Measurements from ENCODE around the gene AOPEP.

The AOPEP gene

DNA sequence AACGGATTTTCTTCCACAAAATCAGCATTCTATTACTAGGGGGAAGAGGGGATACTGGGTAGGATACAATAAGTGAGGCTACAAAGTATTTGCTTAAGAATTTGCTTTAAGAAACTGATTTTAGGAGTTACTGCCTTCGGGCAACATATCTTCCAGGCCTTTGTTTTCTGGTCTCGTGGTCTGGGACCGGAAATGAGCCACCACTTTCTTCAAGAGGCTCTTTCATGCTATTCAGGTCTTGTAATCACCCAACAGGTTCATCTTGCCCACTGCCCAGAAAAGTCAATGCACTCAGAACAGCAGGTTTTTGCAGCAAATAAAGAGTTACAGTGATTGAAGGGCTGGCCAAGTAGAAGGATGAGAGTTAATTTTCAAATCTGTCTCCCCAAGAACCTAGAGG lies 6.6 kb upstream of the AOPEP start:
- no peak for DNase-seq

DNA sequence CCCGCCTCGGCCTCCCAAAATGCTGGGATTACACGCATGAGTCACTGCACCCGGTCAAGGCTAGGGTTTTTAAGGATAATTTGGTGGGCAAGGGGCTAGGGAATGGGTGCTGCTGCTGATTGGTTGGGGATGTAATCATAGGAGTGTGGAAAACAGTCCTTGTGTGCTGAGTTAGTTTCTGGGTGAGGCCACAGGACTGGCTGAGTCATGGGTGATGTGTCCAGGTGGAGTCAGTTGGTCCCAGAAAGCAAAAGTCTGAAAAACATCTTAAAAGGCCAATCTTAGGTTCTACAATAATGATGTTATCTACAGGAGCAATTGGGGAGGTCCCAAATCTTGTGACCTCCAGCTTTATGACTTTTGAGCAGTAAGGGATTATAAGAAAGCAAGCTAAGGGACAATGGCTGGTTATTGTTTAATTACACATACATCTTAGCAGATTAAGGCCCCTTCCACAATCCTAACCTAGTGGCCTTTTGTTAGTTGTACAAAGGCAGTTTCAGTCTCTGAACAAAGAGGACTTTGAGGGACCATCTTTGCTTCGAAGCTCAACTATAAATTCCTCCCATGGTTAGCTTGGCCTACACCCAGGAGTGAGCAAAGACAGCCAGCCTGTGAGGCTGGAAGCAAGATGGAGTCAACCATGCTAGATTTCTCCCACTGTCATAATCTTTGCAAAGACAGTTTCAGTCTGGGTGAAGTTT lies 5.5 kb upstream of the AOPEP start:
- no peak for DNase-seq

DNA sequence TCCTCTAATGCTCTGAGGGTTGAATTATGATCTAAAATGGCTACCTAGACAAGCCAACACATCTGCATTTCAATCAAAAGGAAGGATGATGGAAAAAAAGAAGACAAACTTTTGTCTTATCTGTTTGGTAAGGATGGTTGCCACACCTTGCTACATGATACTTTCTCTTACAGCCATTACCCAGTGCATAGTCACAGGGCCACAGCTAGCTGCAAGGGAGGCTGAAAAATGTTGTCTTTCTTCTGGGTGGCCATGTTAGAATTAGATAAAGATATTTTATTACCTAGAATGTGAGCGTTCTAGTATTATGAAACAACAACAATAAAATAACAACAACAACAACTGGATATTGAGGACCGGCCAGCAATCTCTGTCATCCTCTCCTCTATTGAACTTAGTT lies 4.7 kb upstream of the AOPEP start:
- no peak for DNase-seq

DNA sequence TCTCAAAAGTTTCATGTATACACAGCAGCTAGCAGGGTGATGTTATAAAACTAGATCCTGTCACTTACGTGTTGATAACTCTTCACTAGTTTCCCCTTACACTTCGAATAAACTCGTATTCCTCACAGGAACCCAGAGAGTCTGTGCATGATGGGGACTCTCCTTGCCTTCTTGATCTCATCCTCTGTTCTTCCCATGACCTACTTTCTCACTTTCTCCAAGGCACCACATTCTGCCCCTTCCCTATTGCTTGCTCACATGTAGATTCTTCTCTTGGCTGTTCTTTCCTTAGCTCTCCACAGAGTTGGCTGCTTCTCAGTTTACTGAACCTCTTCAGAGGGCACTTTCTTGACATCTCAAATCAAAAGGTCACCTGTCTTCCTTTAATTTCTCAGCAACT lies 1.2 kb upstream of the AOPEP start:
- no peak for DNase-seq

DNA sequence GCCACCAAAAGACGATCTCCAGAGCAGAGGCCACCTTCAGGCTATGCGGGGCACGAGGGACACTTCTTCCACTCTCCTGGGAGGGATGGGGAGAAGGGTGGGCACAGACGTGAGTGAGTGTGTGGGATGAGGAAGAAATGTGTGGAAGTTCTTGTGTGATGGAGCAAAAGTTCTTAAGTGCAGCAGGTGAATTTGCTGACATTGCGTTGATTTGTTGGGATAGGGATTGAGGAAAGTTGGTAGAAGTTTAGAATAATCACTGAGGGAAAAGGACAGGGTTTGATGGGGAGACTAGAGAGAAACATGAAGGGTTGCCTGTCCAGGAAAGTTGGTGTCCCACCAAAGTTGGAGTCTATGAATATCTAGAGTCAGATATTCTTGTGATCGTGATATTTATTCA lies 2.2 kb downstream of the AOPEP start:
- no peak for DNase-seq

DNA sequence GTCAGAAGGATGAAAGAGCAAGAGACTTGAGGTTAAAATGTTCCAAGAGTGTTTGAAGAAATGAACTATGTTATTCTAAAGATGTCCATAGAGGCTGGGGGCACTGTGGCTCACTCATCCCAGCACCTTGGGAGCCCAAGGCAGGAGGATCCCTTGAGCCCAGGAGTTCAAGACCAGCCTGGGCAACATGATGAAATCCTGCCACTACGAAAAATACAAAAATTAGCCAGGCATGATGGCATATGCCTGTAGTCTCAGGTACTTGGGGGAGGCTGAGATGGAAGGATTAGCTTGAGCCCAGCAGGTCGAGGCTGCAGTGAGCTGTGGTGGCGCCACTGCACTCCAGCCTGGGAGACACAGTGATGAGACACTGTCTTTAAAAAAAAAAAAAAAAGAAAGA lies 2.7 kb downstream of the AOPEP start:
- DNase-seq: no peak

DNA sequence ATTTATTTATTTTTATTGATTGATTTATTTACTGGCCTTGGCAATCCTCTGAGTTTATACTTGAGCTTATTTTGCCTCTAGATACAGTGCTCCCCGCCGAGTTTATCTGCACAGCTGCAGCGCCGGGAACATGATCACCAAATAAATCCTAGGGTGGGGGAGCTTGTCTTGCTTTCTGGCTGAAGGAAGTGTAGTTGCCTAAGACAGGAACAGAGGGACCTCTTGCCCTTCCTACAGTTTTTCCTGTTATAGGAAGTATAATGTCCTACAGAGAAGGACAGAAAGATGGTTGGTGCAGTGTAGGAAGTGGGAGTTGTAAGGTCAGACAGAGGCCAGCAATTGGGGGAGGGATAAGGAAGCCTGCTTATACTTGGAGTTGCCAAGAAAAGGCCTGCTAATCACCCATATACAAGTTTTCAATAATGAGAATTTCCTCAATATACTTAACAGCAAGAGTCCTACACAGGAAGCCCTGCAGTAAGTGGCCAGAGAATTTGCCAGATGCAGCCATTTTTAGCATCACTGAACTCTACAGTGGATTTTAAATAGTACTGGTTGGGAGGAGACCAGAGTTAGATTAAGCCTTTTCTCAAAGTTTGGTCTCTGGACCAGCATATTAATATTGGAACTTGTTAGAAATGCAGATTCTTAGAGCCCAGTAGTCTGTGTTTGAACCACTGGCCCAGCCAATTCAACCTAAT lies 7.7 kb downstream of the AOPEP start:
- no peak for DNase-seq

DNA sequence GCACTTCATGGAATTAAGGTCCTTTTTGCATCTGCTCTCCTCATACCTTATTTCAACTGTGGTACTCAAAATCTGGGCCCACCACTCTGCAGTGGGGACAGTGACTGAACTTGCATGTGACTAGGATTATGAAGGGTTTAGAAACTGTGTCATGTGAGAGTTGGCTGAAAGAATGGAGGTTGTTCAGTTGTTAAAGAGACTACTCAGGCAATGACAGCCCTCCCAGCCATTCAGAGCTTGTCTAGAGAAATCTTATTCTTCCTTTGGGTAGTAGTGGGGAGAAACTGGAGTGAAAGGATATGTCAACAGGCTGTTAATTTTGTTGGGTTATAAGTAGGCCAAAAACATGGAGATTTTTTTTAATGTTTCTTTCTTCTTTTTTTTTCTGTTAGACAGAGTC lies 10.3 kb downstream of the AOPEP start:
- DNase-seq: no peak

DNA sequence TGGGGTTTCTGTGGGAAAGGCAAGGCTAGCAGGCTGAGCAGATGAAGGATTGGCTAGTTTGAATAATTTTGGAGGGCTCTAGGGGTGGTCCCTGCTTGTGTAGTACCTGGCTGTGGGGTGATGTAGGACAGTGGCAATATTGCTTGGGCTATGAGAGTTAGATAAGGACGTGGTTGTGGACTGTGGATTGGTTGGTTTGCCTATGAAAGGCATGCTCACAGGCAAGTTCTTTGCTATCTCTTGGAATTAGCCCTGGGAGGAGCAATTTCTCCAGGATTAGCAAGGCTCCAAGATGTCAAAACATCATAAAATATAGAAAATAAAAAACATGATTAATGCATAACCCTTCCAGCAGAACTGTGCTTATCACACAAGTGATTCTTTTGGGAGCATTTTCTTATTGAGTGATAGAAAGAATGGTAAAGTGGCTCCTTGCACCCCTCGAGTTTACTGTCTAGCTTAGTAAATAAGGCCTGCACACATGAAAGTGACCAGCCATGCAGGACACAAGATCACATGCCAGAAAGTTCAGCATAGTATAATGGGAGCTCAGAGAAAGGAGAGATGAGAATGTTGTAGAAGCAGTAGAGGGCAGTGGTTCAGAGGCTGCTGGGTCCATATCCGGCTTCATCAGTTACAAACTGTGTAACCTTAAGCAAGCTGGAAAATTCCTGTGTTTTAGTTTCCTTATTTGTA lies 13.8 kb downstream of the AOPEP start:
- DNase-seq: no peak

DNA sequence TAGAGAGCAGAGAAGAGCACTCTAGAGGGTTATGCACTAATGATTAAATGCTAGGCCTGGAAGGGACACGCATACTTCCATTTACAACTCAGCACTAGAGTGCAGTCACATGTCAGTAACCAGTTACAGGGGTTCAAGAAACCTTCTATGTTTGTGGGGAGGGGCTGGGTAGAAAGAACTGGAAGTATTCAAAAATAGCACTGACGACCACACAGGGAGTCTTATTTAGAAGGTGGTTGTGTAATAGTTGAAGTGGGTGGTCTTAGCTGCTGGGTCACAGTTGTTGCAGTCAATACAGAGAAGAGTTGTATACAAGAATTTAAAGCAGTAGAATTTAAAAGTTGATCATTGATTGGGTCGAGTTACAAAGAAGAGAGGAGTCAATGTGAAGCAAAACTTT lies 15.4 kb downstream of the AOPEP start:
- no peak for DNase-seq

DNA sequence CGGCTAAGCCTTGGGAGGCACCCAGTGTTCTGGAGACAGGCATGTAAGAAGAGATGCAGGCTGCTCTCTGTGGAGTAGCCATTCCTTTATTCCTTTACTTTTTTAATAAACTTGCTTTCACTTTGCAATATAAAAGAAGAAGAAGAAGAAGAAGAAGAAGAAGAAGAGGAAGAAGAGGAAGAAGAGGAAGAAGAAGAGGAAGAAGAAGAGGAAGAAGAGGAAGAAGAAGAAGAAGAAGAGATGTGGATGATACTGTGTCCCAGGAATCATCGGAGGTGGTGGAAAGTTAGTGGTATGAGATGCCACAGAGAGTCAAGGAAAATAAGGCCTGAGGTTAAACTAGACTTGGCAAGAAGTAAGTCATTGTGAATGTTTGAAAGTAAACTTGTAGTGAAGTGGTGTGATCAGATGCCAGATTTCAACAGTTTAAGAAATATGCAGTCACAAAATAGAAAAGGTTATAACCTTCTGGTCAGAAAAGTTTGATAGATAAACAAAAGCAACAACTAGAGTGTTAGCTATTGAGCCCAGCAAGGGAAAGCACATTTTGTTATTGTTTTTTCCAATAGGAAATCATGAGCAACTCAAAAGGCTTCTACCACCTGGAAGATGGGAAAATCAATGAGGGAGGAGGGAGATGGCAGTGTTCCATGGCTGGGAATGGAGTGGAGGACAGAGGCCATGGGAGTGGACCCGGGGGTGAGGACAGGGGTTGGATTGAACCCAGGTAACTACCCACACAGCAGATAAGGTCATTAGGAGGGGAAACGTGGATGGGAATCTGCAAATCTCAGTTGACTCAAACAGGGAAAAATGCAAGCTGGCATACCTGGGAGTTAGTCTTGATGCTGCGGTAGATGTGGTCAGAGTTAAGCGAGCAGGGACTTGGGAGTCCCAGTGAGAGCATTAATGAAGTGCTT lies 16.8 kb downstream of the AOPEP start:
- no peak for DNase-seq

DNA sequence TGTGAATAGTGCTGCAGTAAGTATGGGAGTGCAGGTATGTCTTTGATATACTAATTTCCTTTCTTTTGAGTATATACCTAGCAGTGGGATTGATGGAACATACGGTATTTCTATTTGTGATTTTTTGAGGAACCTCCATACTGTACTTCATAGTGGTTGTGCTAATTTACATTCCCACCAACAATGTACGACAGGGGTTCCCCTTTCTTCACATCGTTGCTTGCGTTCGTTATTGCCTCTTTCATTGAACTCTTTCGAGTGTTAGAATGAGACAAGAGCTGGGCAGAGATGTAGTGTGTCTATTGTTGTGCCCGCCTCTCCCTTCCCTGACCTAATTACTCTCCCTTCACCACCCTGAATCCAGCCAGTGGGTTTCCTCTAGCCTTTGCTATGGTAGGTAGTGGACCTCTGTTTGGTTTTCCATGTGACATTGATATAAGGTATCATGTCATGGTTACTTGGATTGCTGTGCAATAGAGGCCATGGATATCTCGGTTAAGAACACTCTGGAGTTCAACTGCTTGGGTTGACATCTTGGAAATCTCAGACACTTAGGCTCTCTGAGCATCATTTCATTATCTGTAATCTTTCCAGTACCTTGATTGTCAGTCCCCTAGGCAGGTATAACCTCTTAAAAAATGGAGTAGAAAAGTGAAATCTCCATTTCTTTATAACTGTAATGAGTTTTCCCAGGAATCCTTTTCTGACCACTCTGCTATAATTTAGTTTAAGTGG lies 19.5 kb downstream of the AOPEP start:
- no peak for DNase-seq

DNA sequence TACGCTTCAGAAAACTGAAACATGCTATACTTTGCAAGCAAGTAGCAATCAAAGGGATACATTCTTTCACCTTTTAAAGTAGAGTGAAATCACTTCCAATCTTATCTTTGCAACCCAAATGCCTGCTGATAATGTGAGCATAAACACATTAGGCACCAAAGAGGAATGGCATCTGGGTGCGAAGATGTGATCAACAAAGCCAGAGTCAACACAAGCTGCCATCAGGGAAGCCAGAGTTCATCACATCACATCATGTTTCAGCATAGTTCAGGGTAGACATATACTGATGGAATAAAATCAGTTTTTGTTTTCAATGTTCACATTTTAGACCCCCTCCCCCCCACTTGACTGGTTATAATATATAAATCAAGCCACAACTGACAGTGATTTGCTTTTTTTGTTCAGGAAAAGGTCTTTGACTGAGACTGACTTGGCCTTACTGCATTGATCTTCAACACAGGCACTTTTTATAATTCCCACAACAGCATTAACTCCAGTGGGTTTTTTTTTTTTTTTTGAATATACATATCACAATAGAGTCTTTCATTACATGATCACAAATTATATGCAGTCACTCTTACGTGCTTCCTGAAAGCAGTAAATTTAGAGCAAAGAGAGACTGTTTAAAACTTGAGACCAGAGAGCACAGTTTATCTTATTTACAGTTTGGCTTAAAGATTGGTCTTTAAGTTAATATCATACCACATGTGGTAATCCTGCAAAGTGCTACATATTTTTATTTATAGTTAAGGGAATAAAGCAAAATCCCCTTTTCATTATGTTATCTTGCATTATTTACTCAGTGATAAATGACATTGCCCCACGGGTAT lies 20.3 kb downstream of the AOPEP start:
- no peak for DNase-seq

DNA sequence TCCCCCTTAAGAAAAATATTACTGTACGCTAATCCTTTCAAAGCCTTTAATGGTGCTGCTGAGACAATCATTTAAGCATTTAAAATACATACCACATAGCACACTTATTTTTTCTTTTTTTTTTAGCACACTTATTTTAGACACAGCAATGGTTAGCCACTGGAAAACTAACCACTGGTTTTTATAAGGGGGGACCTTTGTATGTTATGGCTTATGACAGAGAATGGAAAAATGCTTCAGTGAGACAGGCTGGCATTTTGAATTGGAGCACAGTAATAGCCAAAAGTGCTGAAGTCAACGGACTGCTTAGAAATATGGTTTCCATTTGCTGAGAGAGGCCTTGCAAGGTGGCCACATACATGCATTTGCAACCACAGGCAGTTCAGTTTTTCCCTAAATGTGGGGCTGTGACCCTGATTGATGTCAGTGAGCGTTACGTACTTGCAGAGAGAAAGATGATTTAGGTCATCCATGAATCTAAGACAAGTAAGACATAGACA lies 28.5 kb downstream of the AOPEP start:
- no peak for DNase-seq

DNA sequence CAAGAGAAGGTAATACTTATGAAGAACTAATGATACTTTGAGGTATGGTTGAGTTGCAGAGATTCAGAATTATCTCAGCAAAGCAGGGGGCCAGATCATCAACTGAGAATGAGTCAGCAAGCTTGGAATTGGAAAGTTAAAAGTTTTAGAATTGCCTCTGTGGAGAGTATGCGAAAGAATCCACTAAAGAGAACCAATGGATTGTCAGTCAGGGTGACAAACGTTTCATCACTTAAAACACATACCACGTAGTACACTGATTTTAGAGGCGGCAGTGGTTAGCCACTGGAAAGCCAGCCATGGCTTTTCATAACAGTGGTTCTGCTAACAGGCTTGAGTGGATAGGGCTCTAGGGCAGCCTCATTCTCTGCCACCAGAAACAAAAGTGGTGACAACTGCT lies 30.7 kb downstream of the AOPEP start:
- DNase-seq: no peak

DNA sequence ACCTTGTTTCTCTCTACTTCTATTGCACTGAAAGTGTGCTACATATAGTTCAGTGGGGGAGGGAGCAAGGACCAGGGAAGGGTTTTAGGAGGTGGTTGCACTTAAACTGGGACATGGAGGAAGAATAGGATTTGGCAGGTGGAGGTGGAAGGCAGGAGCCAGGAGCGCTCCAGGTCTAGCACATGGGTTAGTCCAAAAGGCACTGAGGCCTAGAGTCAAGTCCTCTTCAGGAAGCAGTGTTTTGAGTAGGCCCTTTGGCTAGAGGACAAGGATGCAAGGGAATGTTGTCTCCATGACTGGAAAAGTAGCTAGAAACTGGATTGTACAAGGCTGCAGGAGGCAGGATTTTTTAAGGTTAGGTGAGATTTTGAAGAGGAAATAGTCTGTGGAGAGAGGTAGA lies 31.5 kb downstream of the AOPEP start:
- DNase-seq: no peak

DNA sequence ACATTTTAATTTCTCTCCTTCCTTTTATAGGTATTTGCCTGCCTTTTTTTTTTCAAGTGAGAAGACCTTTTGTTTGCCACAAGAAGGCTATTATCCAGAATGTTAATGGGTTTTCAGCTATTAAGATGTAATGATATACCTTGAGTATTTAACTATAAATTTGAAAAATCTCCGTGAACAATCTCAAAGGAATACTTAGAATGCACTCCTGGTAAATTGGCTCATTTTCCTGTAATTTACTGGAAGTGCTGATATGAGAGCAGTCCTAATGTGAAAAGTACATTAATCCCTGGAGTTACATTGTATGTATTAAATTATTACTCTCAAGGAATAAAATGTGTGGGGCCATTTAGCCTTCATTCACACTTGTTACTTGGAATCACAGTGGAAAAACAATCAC lies 32.4 kb downstream of the AOPEP start:
- no peak for DNase-seq

DNA sequence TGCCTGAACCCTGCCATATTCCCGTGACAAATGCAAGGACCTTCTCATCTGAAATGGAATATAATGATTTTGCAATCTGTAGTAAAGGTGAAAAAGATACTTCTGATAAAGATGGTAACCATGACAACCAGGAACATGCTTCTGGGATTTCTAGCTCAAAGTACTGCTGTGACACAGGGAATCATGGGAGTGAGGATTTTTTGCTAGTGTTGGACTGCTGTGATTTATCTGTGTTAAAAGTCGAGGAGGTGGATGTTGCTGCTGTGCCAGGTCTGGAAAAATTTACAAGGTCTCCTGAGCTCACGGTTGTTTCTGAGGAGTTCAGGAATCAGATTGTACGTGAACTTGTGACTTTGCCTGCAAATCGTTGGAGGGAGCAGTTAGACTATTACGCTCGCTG lies 33.5 kb downstream of the AOPEP start:
- no peak for DNase-seq

DNA sequence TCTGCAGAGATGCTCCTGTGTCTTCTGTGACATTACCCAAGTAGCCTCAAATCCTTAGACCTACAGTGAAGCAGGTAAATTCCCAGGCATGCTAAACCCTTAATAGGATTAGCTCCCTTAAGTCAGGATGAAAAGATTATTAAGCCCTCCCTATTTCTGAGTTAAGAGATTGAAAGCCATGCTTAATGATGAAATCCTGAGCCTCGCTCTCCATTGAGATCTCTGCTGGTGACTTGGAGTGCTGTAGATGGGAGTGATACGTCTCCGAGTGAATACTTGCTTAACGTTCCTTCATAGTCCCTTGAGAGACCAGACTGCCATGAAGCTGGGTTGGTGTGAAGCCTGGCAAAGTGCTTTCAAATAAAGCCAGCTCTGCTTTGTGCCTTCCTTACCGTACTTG lies 34.2 kb downstream of the AOPEP start:
- no peak for DNase-seq

DNA sequence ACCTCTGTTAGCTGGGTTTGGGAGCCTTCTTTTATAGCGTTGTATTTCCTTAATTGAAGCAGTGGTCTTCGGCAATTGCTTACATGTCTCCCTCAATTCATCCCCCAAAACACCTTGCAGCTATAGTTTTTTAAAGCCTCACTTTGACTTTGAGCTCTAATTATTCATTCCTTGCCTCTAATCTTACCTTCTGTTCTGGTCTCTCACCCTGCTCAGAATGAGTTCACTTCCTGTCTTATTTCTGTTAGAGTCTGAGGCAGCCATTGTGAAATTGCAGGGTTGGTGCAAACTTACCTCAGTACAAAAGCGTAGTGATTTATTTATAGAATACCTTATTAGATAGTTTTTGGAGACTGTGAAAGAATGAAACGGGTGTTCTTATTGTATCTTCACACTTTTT lies 35.0 kb downstream of the AOPEP start:
- no peak for DNase-seq

DNA sequence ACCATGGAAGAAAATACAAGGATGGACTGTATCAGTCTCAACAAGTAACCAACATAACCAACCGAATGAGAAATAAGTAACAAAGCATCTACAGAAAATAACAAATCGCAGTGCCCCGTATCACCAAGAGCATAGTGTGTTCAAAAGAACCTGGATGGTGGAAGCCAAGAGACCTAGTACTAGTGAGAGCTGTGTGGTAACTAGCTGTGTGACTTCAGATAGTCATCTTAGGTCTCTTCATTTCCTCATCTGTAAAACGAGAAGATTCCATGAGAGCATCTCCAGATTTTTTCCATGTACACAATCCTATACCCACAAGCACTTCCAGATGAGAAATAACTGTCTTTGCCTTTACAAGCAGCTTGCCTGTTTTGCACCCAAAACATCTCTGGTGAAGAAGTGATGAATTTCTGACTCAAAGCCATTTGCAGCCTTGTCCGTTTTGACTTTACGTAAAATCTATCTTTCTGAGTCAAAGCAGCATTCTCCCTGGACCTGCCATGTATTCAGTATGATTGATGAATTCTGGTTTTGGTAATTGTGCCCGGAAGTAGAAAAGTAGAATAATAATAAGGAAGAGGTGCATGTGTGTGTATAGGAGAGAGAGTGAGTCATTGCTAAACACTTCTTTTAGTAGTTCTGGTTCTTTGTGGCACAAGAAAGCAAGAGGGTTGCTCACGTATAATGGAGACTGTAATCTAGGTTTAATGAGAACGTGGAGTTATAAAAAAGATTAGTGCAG lies 41.0 kb downstream of the AOPEP start:
- no peak for DNase-seq
